Gastrocnemius medialis (tissue), 4 donors: ENCODE data around the gene KCNQ1.

Experiments
- POLR2A ChIP-seq, 2 donors: fragments of 450-650 bp; IDR thresholded peaks; one replicate each; pipeline ENCODE4 v1.6.1; 2017; ENCODE audit warnings: antibody characterized with exemption in 2 of 2, mild to moderate bottlenecking in 2 of 2, moderate library complexity in 2 of 2
- TF ChIP-seq, protein P1 (sequence below), 5 experiments: fragments of 450-650 bp in 3 of 5; fragments of 200-600 bp in 2 of 5; sonication (generic) in 2 of 5; IDR thresholded peaks in 4 of 5; conservative IDR thresholded peaks in 1 of 5; 1 replicate in 4 of 5; 2 replicates in 1 of 5; pipeline ENCODE4 v1.5.1; 2016 to 2019; ENCODE audit warnings: antibody characterized with exemption in 5 of 5, mild to moderate bottlenecking in 3 of 5, moderate library complexity in 3 of 5

DNA sequence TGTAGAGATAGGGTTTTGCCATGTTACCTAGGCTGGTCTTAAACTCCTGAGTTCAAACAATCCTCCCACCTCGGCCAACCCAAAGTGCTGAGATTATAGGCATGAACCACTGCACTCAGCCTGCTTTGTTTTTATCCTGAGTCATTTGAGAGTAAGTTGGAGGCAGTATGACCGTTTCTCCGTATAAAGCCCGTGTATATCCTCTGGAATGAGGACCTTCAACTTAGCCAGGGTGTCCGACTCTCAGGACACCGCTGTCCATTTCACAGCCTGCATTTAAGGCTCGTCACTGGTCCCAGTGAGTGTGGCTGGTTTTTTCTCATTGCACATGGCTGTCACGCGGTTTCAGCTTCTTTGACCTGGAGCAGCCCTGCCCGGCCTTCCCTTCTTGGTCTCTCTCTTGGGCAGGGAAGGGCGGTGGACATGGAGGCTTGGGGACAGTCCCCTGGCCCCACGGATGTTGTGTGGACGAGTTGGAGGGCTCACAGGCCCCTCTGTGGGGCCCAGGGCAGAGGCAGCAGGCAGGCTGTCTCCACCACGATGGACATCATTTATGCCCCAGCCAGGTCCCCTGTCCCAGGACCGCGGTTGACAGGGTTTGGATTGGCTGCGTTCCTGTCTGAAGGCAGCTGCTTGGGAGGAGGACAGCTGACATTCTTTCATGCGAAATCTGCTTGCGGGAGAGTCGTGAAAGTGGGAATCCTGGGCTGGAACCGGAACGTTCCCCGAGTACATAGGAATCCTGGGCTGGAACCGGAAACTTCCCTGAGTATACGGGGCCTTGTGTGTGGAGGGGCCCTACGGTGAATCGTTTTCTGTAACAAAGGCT is 93.3 kb downstream of the KCNQ1 start:
- TF ChIP-seq, protein P1, sequence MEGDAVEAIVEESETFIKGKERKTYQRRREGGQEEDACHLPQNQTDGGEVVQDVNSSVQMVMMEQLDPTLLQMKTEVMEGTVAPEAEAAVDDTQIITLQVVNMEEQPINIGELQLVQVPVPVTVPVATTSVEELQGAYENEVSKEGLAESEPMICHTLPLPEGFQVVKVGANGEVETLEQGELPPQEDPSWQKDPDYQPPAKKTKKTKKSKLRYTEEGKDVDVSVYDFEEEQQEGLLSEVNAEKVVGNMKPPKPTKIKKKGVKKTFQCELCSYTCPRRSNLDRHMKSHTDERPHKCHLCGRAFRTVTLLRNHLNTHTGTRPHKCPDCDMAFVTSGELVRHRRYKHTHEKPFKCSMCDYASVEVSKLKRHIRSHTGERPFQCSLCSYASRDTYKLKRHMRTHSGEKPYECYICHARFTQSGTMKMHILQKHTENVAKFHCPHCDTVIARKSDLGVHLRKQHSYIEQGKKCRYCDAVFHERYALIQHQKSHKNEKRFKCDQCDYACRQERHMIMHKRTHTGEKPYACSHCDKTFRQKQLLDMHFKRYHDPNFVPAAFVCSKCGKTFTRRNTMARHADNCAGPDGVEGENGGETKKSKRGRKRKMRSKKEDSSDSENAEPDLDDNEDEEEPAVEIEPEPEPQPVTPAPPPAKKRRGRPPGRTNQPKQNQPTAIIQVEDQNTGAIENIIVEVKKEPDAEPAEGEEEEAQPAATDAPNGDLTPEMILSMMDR (IDR thresholded peaks at IDR 0.05 in 4 of 5, conservative IDR thresholded peaks at IDR 0.05 in 1 of 5) = no peak
- no peak for TF ChIP-seq POLR2A (IDR thresholded peaks at IDR 0.05)
